Esophagus mucosa (tissue), 1 donor: Measurements from ENCODE around the gene ZNF425. TPM values are rescaled to one million over a fixed set of nuclear protein-coding genes. Genes with fewer than 3 reads are reported as not detected.
"Not testable (repeated sequence)": the region's sequence is repeated elsewhere in the genome, so short reads cannot be mapped to it uniquely, and the experiment has no call there.

ENCODE experiments used
- ATAC-seq: fragments of 200-7000 bp; cut with Tn5 transposase; one replicate; pipeline ENCODE4 v1.9.1; 2020
- total RNA-seq: library from RNA; stranded (reverse); gene quantifications from one replicate; pipeline ENCODE4 v1.2.4, GENCODE V29; 2023
- donor health status: DM: yes; HTN: yes; CAD: no.

The ZNF425 gene
- total RNA-seq, 1 donor from 2014 or later = 1.9 TPM

GRCh38 chr7:149133028-149133710 lies 7.0 kb upstream of the ZNF425 start:
- no peak for ATAC-seq

DNA sequence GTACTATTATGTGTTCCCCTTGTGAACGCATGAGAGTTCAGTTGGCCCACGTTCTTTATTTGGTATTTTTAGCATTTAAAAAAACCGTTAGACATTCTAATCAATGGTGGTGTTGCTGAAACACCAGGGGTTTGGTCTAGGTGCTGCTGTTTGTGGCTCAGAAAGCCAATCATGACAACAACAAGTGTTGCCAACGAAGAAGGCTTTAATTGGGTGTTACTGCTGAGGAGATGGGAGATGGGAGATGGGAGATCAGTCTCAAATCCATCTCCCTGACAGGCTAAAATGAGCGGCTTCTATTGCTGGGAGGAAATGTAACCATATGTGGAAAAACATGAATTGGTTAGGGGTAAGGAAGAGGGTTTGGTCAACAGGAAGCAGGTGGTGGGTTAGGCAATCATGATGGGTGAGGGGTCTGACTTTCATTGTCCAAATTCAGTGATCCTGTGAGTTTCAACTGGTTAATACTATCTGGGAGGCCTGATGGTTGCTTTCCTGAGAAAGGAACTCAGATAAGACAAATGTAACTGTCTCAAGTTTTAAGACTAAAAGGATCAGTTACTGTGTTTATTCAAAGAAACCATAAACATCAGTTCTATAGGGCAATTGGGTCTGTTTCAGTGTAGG lies 4.6 kb upstream of the ZNF425 start:
- ATAC-seq = no peak

DNA sequence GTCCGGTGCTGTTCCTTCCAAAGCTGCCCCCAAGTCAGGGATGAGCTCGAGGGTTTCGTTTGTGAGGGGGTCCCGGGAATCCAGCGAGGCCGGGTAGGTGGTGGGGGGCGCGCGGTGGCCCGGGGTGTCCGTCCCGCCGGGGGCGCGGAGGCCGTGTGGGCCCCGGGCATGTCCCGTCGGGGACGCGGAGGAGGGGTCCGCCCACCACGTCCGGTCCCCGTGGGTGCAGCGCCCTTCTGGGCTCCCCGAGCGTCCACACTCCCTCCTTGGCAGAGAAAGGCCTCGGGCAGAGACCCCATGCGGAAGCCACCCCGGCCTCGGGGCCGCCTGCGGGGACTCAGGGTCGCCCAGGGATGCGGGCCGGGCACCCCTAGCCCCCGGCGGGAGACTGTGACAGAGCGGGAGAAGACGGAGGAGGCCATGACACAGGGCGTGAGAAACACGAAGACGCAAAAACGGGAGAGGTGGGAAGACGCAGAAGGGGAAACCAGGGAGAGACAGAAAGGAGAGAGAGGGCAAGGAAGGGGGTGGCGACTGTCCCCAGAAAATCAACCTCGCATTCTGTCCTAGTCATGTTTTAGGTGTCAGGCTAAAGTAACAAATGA lies 640 bp upstream of the ZNF425 start:
- peak; percentile 61 for ATAC-seq

GRCh38 chr7:149125189-149125862 lies 798 bp downstream of the ZNF425 start:
- no peak for ATAC-seq

DNA sequence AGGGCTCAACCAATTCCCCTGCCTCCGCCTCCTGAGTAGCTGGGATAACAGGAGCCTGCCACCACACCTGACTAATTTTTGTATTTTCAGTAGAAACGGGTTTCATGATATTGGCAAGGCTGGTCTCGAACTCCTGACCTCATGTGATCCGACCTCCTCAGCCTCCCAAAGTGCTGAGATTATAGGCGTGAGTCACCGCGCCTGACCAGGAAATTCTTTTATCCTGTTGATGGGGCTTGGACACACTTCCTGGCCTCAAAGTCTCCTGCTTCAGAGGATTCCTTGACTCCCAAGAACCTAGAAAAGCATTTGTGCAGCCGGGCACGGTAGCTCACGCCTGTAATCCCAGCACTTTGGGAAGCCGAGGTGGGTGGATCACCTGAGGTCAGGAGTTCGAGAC lies 16.2 kb downstream of the ZNF425 start:
- no peak for ATAC-seq

DNA sequence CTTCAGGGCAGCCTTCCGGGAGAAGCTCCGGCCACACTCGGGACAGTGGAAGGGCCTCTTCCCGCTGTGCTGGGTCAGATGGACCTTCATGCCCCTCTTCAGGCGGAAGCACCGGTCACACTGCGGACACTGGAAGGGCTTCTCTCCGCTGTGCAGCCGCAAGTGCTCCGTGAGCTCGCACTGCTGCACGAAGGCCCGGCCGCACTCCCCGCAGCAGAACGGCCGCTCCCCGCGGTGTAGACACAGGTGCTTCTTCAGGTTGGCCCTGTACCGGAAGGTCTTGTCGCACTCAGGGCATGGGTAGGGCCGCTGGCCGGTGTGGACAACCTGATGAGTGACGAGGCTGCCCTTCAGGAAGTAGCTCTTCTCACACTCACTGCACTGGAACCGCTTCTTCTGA lies 21.4 kb downstream of the ZNF425 start:
- no peak for ATAC-seq

- ATAC-seq = no peak
Measured at GRCh38 chr7:149104214-149104613, 21.9 kb downstream of the ZNF425 start.

DNA sequence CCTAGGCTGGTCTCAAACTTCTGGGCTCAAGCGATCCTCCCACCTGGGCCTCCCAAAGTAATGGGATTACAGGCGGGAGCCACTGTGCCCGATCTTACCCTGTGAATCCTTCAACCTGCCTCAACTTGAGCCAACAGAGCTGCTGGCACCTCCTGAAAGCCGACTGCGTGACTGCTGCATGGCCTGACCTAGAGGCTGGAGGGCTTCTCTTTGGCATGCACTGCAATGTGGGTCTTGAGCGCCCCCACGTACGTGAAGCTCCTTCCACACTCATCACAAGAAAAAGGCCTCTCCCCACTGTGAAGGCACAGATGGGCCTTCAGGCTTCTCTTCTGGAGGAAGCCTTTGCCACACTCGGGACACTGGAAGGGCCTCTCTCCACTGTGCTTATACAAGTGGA lies 22.7 kb downstream of the ZNF425 start:
- ATAC-seq = no peak

GRCh38 chr7:149102666-149103065 lies 23.5 kb downstream of the ZNF425 start:
- ATAC-seq = no peak

GRCh38 chr7:149100821-149101220 lies 25.3 kb downstream of the ZNF425 start:
- no peak for ATAC-seq

DNA sequence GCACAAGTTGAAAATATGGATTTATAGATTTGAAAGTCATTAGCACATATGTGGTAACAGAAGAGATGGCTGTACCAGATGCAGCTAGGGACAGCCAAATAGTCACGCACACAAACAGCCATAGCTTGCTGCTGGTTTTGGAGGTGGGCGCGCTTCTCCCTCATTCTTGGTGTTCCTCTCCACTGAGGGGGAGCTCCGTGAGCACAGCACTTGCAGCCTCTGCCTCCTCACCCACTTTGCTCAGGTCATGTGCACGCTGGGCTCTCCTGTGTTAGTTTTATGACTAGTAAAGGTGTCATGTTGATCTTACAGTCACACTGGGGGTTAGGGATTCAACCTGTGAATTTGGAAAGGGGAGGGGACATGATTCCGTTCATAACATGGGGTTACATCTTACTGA lies 27.1 kb downstream of the ZNF425 start:
- no peak for ATAC-seq

- no peak for ATAC-seq
Measured at GRCh38 chr7:149097088-149097487, 29.0 kb downstream of the ZNF425 start.

DNA sequence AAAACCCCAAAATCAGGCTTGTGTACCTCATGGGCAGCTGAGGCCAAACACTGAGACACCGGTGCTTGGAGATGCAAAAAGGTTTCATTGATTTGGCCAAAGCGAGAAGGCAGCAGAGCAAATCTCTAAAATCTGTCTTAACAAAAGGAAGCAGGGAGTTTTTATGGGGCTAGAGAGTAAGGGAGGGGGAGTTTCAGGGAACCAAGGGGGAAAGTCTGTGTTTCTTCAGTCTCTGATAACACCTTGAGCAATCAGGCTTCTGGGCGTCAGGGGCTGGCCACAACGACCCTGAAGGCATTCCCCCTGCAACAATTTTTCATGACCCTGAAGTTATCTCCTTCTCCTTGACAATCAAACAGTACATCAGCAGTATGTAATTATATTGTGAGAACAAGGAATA lies 32.9 kb downstream of the ZNF425 start:
- ATAC-seq = no peak

GRCh38 chr7:149092244-149092643 lies 33.9 kb downstream of the ZNF425 start:
- ATAC-seq = not testable (repeated sequence)

GRCh38 chr7:149090397-149091195 lies 35.5 kb downstream of the ZNF425 start, which contains the start of gene ZNF786:
Gene ZNF786 (minus strand): TSS chr7:149090718. CDS start chr7:149090640, 78 bp downstream.
- ATAC-seq = peak; percentile 98

DNA sequence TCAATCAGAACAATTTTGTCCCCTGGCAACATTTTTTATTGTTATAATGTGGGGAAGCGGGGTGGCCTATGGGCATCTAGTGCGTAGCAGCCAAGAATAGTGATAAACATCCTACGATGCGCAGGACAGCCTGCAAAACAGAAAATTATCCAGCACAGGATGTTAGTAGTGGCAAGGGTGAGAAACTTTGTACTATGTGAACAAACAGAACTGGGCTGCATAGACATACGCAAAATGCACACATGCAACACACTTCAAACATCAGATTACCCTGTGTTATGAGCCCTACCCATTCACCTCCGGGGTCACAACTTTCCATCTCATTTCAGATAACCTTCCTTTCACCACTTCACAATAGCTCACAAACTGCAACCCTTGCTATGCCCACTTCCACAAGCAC lies 38.7 kb downstream of the ZNF425 start:
- no peak for ATAC-seq

GRCh38 chr7:149085866-149086265 lies 40.3 kb downstream of the ZNF425 start:
- no peak for ATAC-seq

DNA sequence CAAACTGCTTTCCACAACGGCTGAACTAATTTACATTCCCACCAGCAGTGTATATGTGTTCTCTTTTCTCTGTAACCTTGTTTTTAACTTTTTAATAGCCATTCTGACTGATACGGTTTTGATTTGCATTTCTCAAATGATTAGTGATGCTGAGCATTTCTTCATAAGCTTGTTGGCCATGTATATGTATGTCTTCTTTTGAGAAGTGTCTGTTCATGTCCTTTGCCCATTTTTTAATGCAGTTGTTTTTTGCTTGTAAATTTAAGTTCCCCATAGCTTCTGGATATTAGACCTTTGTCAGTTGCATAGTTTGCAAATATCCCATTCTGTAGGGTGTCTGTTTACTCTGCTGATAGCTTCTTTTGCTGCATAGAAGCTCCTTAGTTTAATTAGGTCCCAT lies 41.7 kb downstream of the ZNF425 start:
- ATAC-seq = no peak

DNA sequence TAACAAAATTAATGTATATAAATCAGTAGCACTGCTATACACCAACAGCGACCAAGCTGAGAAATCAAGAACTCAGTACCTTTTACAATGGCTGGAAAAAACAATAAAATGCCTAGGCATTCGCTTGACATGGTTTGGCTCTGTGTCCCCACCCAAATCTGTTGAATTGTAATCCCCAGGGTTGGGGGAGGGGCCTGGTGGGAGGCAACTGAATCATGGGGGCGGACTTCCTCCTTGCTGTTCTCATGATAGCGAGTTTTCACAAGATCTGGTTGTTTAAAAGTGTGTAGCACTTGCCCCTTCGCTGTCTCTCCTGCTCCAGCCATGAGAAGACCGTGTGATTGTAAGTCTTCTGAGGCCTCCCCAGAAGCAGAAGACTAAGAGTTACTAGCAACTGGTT lies 44.2 kb downstream of the ZNF425 start:
- ATAC-seq = no peak

GRCh38 chr7:149077594-149077993 lies 48.5 kb downstream of the ZNF425 start:
- no peak for ATAC-seq

DNA sequence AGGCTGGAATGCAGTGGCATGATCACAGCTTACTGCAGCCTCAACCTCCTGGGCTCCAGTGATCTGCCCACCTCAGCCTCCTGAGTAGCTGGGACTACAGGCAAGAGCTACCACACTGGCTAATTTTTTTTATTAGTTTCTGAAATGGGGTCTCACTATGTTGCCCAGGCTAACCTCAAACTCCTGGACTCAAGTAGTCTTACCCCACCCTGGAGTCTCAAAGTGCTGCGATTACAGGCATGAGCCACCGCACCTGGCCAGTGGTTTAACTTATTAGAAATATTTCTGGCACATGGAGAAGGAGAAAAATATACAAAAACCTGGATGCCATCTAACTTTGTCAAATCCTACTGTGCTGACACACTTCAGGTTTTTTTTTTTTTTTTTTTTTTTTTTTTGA lies 50.8 kb downstream of the ZNF425 start:
- ATAC-seq = no peak

GRCh38 chr7:149074116-149074885 lies 51.8 kb downstream of the ZNF425 start:
- peak; percentile 79 for ATAC-seq
